ENCODE measurements around the gene NPEPL1.

DNA sequence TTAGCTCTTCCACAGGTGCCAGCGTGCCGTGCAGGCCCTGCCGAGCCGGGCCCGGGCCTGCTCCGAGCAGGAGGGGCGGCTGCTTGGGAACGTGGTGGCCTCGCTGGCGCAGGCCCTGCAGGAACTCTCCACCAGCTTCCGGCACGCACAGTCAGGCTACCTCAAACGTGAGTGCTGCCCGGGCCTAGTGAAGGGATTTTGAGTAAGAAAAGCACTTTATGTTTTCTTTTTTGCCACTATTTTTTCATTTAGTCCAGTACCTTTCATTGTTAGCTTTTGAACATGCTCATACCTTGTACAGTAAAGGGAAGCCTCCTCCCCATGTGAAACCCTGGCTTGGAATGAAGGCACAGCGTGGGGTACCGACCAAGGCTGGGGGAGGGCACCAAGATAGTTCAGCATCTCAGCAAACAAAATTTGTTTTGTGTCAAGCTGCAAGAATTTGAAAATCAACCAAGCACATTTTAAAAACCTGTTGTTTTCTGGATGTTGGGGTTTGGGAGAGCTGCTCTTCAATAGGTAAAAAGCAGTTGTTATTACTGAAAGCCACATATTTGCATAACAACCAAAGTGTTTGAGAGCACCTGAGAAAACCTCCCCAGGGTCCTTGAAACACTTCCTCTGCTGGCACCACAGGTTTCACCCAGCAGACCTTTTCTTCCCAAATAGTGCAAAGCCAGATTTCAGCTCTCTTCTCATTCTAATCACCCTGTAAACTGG, 23.2 kb upstream of the NPEPL1 start:
- TF ChIP-seq, protein P1, sequence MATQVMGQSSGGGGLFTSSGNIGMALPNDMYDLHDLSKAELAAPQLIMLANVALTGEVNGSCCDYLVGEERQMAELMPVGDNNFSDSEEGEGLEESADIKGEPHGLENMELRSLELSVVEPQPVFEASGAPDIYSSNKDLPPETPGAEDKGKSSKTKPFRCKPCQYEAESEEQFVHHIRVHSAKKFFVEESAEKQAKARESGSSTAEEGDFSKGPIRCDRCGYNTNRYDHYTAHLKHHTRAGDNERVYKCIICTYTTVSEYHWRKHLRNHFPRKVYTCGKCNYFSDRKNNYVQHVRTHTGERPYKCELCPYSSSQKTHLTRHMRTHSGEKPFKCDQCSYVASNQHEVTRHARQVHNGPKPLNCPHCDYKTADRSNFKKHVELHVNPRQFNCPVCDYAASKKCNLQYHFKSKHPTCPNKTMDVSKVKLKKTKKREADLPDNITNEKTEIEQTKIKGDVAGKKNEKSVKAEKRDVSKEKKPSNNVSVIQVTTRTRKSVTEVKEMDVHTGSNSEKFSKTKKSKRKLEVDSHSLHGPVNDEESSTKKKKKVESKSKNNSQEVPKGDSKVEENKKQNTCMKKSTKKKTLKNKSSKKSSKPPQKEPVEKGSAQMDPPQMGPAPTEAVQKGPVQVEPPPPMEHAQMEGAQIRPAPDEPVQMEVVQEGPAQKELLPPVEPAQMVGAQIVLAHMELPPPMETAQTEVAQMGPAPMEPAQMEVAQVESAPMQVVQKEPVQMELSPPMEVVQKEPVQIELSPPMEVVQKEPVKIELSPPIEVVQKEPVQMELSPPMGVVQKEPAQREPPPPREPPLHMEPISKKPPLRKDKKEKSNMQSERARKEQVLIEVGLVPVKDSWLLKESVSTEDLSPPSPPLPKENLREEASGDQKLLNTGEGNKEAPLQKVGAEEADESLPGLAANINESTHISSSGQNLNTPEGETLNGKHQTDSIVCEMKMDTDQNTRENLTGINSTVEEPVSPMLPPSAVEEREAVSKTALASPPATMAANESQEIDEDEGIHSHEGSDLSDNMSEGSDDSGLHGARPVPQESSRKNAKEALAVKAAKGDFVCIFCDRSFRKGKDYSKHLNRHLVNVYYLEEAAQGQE (IDR thresholded peaks at IDR 0.05): no peak
- TF ChIP-seq CHD2 (IDR thresholded peaks at IDR 0.05; ENCODE audit: low read length, partially characterized antibody) (no peak), BHLHE40 (IDR thresholded peaks at IDR 0.05; ENCODE audit: low read depth, low read length) (no peak), HOXB5 (CRISPR knock-in tag; IDR thresholded peaks at IDR 0.05) (no peak), ZSCAN20 (CRISPR knock-in tag; IDR thresholded peaks at IDR 0.05) (no peak)
- TF ChIP-seq, protein P2, sequence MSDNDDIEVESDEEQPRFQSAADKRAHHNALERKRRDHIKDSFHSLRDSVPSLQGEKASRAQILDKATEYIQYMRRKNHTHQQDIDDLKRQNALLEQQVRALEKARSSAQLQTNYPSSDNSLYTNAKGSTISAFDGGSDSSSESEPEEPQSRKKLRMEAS (IDR thresholded peaks at IDR 0.05): no peak
- TF ChIP-seq, protein P3, sequence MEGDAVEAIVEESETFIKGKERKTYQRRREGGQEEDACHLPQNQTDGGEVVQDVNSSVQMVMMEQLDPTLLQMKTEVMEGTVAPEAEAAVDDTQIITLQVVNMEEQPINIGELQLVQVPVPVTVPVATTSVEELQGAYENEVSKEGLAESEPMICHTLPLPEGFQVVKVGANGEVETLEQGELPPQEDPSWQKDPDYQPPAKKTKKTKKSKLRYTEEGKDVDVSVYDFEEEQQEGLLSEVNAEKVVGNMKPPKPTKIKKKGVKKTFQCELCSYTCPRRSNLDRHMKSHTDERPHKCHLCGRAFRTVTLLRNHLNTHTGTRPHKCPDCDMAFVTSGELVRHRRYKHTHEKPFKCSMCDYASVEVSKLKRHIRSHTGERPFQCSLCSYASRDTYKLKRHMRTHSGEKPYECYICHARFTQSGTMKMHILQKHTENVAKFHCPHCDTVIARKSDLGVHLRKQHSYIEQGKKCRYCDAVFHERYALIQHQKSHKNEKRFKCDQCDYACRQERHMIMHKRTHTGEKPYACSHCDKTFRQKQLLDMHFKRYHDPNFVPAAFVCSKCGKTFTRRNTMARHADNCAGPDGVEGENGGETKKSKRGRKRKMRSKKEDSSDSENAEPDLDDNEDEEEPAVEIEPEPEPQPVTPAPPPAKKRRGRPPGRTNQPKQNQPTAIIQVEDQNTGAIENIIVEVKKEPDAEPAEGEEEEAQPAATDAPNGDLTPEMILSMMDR (IDR thresholded peaks at IDR 0.05): no peak

All from A549 (cell line).